Activated CD4-positive, alpha-beta T cell treated with anti-CD3 and anti-CD28 coated beads, Interleukin-2, amount 50 U/mL, for 1 hour (primary cell): ENCODE measurements around the gene RABGAP1L.
"Not testable (repeated sequence)": the region's sequence is repeated elsewhere in the genome, so short reads cannot be mapped to it uniquely, and the experiment has no call there.

Source experiments
- DNase-seq: peaks from one replicate; pipeline ENCODE4 v3.0.0-alpha.2; 2020

RABGAP1L gene

GRCh38 chr1:174159252-174160108 lies at the start of gene RABGAP1L:
Gene RABGAP1L (plus strand): TSS chr1:174159520.
- peak; percentile 95 for DNase-seq

- DNase-seq, result no peak
These were observed 49.3 kb upstream of the RABGAP1L start for GRCh38 chr1:174110053-174110452.

- no peak for DNase-seq
These were observed 46.7 kb upstream of the RABGAP1L start for GRCh38 chr1:174112489-174113162.

- no peak for DNase-seq
These were observed 45.2 kb upstream of the RABGAP1L start for GRCh38 chr1:174114106-174114505.

GRCh38 chr1:174114788-174115448 lies 44.4 kb upstream of the RABGAP1L start:
- no peak for DNase-seq

GRCh38 chr1:174116042-174116441 lies 43.3 kb upstream of the RABGAP1L start:
- DNase-seq, result no peak

GRCh38 chr1:174118751-174119150 lies 40.6 kb upstream of the RABGAP1L start:
- no peak for DNase-seq

GRCh38 chr1:174122318-174122717 lies 37.0 kb upstream of the RABGAP1L start:
- DNase-seq, result not testable (repeated sequence)

- DNase-seq, result no peak
These were observed 35.5 kb upstream of the RABGAP1L start for GRCh38 chr1:174123843-174124242.

GRCh38 chr1:174127176-174127575 lies 32.1 kb upstream of the RABGAP1L start:
- not testable (repeated sequence) for DNase-seq

- DNase-seq, result no peak
These were observed 28.2 kb upstream of the RABGAP1L start for GRCh38 chr1:174131032-174131638.

GRCh38 chr1:174134003-174134659 lies 25.2 kb upstream of the RABGAP1L start:
- no peak for DNase-seq

- no peak for DNase-seq
These were observed 24.1 kb upstream of the RABGAP1L start for GRCh38 chr1:174135211-174135610.

- no peak for DNase-seq
These were observed 22.6 kb upstream of the RABGAP1L start for GRCh38 chr1:174136714-174137113.

GRCh38 chr1:174142836-174143235 lies 16.5 kb upstream of the RABGAP1L start:
- DNase-seq, result no peak

- DNase-seq, result not testable (repeated sequence)
These were observed 15.5 kb upstream of the RABGAP1L start for GRCh38 chr1:174143727-174144396.

- DNase-seq, result not testable (repeated sequence)
These were observed 14.9 kb upstream of the RABGAP1L start for GRCh38 chr1:174144397-174144783.

- no peak for DNase-seq
These were observed 10.1 kb upstream of the RABGAP1L start for GRCh38 chr1:174149216-174149615.

GRCh38 chr1:174150499-174150898 lies 8.8 kb upstream of the RABGAP1L start:
- DNase-seq, result no peak

GRCh38 chr1:174152427-174152826 lies 6.9 kb upstream of the RABGAP1L start:
- DNase-seq, result no peak

- DNase-seq, result no peak
These were observed 6.1 kb upstream of the RABGAP1L start for GRCh38 chr1:174153085-174153824.

- no peak for DNase-seq
These were observed 5.6 kb upstream of the RABGAP1L start for GRCh38 chr1:174153825-174154107.
